ENCODE results near the gene UTP25.

Gene UTP25

DNA sequence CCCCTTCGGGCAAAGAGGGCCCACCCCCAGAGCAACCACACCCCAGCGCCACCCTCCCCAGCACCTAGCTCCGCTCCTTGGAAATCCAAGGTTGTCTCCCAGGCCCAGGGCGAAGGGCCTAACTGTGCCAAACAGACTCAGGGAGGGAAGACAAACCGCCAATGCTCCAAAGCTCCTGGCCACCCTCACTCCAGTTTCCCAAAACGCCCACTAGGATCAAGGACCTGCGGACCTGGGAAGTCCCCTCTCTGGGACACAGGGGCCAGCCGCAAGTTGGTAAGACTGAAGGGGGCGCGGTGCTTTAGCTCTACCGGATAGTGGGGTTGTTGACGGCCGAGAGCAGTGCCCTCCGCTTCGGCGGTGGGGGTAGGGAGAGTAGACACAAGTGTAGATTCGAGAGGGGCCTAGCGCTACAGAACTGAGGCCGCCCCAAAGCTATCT, 22.4 kb upstream of the UTP25 start:
- TF ChIP-seq CTCF (IDR thresholded peaks at IDR 0.05; ENCODE audit: insufficient read depth, low read length, missing control alignments): no peak
- DNase-seq (ENCODE audit: low read depth, low spot score): no peak
- H3K4me3 ChIP-seq (ENCODE audit: low read depth, low read length): peak overlapping the region; percentile 67
- ChIA-PET CTCF (interaction anchor here (1.6 to 12.6 kb wide), 2 partner anchors 18 to 57 kb away, joined by 3 to 293 read pairs; partner anchors contain the start of gene UTP25), POLR2A (no interaction called here)

GRCh38 chr1:209805875-209806760, 21.7 kb upstream of the UTP25 start, which contains the start of gene IRF6:
TSS of gene IRF6 (minus strand) at chr1:209806142. CDS start at chr1:209801413, 4,729 bp downstream.
- ChIA-PET CTCF (interaction anchor here (1.6 to 12.6 kb wide), 2 partner anchors 18 to 58 kb away, joined by 3 to 293 read pairs; partner anchors contain the start of gene UTP25), POLR2A (no interaction called here)
- TF ChIP-seq CTCF (IDR thresholded peaks at IDR 0.05; ENCODE audit: insufficient read depth, low read length, missing control alignments): no peak
- peak within 1 kb of the TSS; percentile 67 for H3K4me3 ChIP-seq (ENCODE audit: low read depth, low read length)
- DNase-seq (ENCODE audit: low read depth, low spot score): no peak

GRCh38 chr1:209807509-209807908, 20.3 kb upstream of the UTP25 start:
- DNase-seq (ENCODE audit: low read depth, low spot score): no peak
- no peak for TF ChIP-seq CTCF (IDR thresholded peaks at IDR 0.05; ENCODE audit: insufficient read depth, low read length, missing control alignments)
- CTCF ChIA-PET: interaction anchor here (0.8 to 12.6 kb wide), 4 partner anchors 8 to 60 kb away, joined by 3 to 293 read pairs (median 4); partner anchors contain the start of gene UTP25
- POLR2A ChIA-PET: no interaction called here
- no peak overlapping the region for H3K4me3 ChIP-seq (ENCODE audit: low read depth, low read length)

- DNase-seq (ENCODE audit: low read depth, low spot score): peak; percentile 87
- POLR2A ChIA-PET: no interaction called here
- H3K4me3 ChIP-seq (ENCODE audit: low read depth, low read length): no peak overlapping the region
- TF ChIP-seq CTCF (IDR thresholded peaks at IDR 0.05; ENCODE audit: insufficient read depth, low read length, missing control alignments): no peak
- CTCF ChIA-PET: interaction anchor here (0.8 to 12.6 kb wide), 4 partner anchors 8 to 60 kb away, joined by 3 to 293 read pairs (median 4); partner anchors contain the start of gene UTP25
Measured at GRCh38 chr1:209808059-209808581, 19.7 kb upstream of the UTP25 start.

DNA sequence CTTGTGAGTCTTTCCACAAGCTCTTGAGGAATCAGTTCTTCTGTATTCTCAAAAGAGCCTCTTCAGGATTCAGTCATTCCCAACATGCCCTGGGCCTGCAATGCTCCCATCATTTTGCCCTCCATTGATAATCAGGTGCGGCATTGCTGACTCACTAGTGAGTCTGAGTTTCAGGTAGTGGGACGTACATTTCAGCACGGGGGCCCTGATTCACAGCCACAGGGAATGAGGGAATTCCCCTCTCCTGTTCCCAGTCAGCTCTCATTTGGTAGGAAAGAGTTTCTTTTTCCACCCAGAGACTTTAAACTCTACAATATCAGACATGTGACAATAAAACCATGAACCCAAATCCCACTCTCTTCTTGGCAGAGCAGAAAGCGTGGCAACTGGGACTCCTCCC, 18.2 kb upstream of the UTP25 start:
- ChIA-PET CTCF (interaction anchor here (12.6 kb wide), 1 partner anchor 14 kb away, joined by 293 read pairs; the partner anchor contains the start of gene UTP25), POLR2A (no interaction called here)
- TF ChIP-seq CTCF (IDR thresholded peaks at IDR 0.05; ENCODE audit: insufficient read depth, low read length, missing control alignments): no peak
- DNase-seq (ENCODE audit: low read depth, low spot score): no peak
- H3K4me3 ChIP-seq (ENCODE audit: low read depth, low read length): no peak overlapping the region

DNA sequence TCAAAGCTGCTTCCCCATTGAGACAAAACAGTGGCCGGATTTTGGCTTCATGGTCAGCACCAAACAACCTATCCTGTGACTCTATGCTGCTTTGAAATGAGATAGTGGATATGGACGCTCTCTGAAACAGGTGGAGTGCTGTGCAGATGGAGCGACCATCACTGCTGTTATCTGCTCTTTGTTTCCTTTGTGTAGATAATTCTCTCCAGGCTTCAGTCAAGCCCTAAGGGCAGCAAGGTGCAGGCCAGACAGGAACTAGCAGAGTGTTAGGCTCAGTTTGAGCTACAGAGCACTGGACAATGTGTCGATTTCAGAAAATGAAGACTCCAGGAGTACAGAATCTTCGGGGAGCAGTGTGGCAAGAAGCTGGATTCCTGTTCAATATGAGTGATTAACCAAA, 17.0 kb upstream of the UTP25 start:
- ChIA-PET POLR2A (no interaction called here), CTCF (interaction anchor here (12.6 kb wide), 1 partner anchor 13 kb away, joined by 293 read pairs; the partner anchor contains the start of gene UTP25)
- TF ChIP-seq CTCF (IDR thresholded peaks at IDR 0.05; ENCODE audit: insufficient read depth, low read length, missing control alignments): no peak
- no peak overlapping the region for H3K4me3 ChIP-seq (ENCODE audit: low read depth, low read length)
- no peak for DNase-seq (ENCODE audit: low read depth, low spot score)

All from AG04449 (cell line).